Ammon's horn (tissue), 1 donor: ENCODE results near the gene SPHK1.
A peak's percentile ranks its signal among the peaks of the same experiment; 100 is the strongest.

ENCODE experiments used
- DNase-seq: peaks from one replicate; pipeline ENCODE4 v3.0.0-alpha.2; 2016; ENCODE audit warnings: low spot score

The SPHK1 gene

GRCh38 chr17:76407509-76407908 is 23.1 kb downstream of the SPHK1 start:
- DNase-seq, result no peak

DNA sequence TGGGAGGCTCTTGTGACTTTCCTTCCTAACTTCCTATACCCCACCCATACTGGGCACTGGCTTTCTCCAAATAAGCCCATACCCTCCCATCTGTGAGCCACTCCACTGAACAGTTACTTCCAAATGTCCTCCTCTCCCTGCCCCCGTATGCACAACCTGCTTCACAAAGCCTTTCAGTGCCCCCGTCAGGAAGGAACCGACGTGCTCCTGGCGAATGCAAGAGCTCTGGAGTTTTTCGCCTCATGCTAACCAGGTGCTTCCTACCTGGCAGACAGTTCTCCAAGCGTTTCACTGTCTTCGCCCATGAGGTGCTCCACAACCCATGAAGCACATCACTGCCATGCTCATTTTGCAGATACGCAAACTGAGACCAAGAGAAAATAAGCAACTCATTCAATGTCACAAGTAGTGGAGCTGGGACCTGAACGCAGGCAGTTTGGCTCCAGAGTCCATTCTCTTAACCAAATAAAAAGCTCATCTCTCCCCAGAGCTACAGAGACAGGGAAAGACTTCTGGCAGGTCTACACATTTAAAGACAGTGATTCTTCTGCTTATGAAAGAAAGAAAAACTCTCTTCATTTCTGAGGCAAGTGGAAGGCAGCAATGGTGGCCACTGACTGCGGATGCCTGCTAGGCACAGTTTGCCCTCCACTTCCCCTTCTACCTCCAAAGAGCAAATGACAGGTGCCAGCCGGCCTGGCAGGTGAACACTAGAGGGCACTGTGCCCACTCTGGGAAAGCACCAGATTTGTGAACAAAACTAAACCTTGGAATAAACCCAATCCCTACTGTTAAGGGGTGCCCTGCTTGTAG is 23.8 kb downstream of the SPHK1 start:
- DNase-seq, result peak; percentile 49

DNA sequence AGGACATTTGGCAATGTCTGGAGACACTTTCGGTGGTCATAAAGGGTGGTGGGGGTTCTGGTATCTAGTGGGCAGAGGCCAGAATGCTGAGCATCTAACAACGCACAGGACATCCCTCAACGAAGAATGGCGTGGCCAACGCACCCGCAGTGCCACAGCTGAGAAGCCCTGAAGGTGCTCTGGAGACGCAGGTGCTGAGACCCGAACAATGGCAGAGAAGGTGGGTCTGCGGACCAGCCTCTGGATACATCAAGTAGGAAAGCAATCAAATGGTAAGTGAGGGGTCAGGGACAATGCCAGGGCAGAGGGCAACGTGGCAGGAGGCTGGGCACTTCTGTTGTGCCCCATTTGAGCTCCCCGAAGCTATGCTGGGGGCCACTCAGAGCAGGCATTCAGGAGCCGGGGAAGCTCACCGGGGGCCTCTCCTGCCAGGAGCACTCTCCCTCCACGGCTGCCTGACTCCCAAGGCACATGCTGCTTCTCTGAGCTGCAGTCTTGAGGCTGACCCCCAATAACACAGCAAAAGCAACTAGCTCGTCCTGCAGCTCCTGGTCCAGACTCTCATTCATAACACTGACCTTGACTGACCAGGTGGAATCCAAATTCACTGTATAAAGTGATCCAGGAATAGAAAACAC is 26.0 kb downstream of the SPHK1 start:
- no peak for DNase-seq

DNA sequence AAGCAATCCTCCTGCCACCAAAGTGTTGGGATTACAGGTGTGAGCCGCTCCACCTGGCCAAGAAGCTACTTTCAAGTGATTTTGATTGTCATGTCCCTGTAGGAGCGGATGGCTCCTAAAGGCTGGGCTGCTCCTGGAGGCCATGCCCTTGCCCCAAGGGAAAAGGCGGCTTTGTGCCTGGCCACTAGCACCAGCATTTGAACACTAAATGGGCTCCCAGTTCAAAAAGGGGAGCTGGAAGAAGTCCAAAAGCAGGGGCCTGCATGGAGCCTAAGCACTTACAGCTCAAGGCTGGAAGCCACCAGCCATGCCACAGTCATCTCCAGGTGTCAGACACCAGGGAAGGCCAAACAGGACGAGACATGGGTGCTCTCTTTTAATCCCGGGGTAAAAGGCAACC is 26.8 kb downstream of the SPHK1 start:
- DNase-seq, result no peak

GRCh38 chr17:76414334-76415295 is 30.2 kb downstream of the SPHK1 start:
- peak; percentile 86 for DNase-seq

DNA sequence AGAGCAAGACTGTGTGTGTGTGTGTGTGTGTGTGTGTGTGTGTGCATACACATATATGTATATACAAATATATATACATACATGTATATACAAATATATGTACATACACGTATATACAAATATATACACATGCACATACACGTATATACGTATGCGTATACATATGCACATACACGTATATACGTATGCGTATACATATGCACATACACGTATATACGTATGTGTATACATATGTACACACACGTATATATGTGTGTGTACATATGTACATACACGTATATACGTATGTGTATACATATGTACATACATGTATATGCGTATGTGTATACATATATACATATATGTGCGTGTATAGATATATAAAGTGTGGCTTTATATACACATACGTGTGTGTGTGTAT is 31.4 kb downstream of the SPHK1 start:
- DNase-seq, result no peak

DNA sequence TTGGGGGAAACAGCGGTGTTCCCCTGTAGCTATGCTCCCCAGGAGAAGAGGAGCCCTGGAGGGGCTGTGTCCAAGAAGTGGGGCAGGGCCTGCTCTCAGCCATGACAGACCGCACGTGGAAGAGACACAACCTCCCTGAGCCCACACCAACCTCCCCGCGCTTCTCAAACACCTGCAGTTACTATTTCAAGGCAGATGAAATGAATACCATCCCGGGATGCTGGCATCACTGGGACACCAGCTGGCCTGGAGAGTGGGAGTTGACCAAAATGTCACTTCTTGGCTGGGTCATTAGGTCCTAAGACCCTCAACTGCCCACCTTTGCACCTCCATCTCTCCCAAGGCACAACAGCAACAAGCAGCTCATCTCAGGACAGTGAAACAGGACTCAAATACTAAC is 32.0 kb downstream of the SPHK1 start:
- DNase-seq, result no peak

DNA sequence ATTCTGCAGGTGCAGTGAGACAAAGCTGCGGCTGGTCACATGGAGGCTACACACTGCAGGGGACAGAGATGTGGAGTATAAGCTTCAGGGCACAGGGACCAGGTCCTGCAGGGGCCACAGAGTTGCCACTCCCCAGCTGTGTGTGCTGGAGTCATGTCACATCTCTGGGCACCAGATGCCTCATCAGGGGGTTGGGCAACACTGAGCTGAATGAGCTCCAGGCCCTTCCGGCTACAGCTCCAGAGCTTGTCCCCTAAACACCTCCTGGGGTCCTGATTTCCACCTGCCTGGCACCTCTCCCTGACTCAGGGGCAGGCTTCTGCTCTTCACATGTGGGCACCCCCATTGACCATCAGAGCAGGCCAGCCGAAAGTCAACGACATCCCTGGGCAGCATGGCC is 32.5 kb downstream of the SPHK1 start:
- no peak for DNase-seq

DNA sequence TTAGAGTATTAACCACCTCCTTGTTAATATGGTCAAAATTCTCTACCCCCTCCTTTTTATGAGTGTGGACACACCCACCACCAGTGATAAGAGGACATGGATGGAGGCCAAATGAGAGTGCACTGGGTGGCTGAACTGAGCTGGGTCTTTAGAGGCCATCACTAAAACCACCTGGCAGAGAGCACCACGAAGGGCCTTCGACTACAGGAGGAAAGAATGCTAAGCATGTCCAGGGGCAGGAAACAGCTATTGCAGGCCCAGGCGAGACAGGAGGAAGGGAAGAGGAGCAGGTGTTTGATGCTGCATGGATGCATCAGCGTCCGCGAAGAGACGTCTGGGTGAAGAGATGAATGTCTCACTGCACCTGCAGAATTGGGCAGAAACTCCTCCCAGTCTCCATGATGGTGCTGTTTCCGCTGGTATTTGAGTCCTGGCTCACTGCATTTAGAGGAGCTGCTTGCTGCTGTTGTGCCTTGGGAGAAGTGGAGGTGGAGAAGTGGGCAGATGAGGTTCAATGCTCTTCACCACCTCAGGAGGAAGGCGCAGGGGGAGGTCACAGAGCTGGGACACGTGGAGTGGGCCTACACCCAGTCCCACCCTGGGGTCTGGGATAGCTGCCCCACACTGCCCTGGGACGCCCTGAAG is 33.2 kb downstream of the SPHK1 start:
- DNase-seq, result no peak

DNA sequence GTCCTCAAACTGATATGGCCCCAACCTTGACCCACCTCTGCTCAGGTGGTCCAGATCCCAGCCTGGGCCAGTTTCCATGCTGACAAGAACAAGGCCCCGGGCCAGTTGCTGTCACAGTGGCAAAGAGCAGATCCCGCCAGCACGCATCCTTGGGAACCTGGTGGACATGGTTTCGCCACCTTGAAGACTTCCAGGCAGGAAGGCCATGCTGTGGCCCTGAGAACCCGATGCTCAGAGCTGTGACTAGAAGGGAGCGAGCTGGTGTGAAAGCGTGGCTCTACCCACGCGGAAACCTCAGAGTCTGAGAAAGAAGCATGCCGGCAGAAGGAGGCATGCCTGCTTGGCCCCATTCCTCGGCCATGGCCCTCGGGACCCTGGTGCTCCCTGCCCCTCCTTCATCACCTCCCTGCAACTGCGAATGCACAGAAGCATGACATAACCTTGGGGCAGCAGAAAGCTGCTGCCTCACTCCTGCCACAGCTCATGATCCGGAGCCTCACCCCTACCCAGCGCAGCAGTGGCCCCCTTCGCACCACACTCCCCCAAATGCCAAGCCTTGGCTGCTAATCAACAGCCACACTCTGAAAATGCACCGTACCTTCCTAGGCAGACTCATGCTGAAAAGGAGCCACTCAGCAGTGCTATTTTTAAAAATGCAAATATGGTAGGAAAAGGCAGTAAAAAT is 35.3 kb downstream of the SPHK1 start:
- DNase-seq, result no peak

- no peak for DNase-seq
Observed at GRCh38 chr17:76420356-76421043, 36.1 kb downstream of the SPHK1 start.

GRCh38 chr17:76421044-76421407 is 36.6 kb downstream of the SPHK1 start:
- DNase-seq, result peak; percentile 48

- no peak for DNase-seq
Observed at GRCh38 chr17:76422406-76422805, 38.0 kb downstream of the SPHK1 start.

- DNase-seq, result no peak
Observed at GRCh38 chr17:76422860-76423259, 38.5 kb downstream of the SPHK1 start.

DNA sequence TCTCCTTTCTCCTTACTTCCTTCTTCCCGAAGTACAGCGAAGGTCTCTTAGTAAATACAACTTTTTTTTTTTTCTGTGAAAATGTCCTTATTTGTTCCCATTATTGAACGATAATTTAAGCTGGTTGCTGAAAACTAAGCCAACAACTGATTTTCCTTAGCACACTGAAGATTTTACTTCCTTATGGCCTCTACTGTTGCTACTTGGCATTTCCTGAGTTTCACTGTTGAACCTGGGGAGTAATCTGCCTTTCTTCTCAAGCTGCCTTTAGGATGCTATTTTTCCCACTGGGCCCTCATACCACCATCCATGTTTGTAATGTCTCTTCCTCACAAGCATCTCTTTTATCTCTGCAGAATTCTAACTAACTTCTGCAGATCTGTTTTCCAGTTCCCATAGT is 42.4 kb downstream of the SPHK1 start:
- no peak for DNase-seq

GRCh38 chr17:76427501-76428231 is 43.3 kb downstream of the SPHK1 start:
- no peak for DNase-seq

- no peak for DNase-seq
Observed at GRCh38 chr17:76428511-76428910, 44.1 kb downstream of the SPHK1 start.

DNA sequence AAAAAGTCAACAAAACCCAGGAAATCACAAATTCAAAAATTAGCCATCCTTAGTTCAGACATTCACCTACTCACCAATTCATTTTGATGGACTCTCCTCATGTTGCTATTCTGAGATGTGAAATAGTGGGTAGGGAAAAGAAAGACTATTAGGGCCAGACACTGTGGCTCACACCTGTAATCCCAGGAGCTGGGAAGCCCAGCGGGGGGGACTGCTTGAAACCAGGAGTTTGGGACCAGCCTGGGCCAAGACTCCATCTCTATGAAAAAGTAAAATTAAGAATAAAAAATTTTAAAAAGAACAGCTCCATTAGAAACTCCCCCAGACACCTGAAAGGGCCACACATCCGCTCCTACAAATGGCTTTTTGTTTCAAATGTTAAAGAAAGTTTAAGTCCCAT is 47.1 kb downstream of the SPHK1 start:
- DNase-seq, result no peak

- no peak for DNase-seq
Observed at GRCh38 chr17:76432004-76432403, 47.6 kb downstream of the SPHK1 start.

DNA sequence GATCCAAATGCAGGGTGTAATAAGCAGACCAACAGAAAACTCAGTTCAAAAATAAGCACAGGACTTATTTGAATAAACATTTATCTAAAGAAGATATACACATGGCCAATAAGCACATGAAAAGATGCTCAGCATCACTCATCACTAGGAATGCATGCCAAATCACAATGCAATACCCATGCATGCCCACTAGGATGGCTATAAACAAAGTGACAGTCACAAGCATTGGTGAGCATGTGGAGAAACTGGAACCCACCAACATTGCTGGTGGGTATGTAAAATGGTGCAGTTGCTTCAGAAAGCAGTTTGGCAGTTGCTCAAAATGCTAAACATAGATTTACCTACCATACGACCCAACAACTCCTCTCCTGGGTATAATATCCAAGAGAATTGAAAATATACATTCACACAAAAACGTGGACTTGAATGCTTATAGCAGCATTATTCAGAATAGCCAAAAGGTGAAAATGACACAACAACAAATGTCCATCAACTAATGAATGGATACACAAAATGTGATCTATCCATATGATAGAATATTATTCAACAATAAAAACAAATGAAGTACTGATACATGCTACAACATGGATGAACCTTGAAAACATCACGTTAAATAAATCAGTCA is 48.4 kb downstream of the SPHK1 start:
- no peak for DNase-seq
